Measurements from ENCODE around the gene LGI2.

LGI2 gene

GRCh38 chr4:24995346-24995919, 35.3 kb downstream of the LGI2 start:
- no peak for DNase-seq

GRCh38 chr4:24993551-24994080, 37.1 kb downstream of the LGI2 start:
- no peak for DNase-seq

GRCh38 chr4:24992968-24993367, 37.8 kb downstream of the LGI2 start:
- DNase-seq: no peak

GRCh38 chr4:24991015-24991414, 39.7 kb downstream of the LGI2 start:
- DNase-seq: no peak

- DNase-seq: no peak
These were observed 41.4 kb downstream of the LGI2 start for GRCh38 chr4:24989327-24989726.

GRCh38 chr4:24988776-24989175, 42.0 kb downstream of the LGI2 start:
- no peak for DNase-seq

- no peak for DNase-seq
These were observed 45.9 kb downstream of the LGI2 start for GRCh38 chr4:24984602-24985532.

- no peak for DNase-seq
These were observed 50.0 kb downstream of the LGI2 start for GRCh38 chr4:24980740-24981139.

- DNase-seq: peak; percentile 52
These were observed 50.6 kb downstream of the LGI2 start for GRCh38 chr4:24980064-24980690.

- DNase-seq: peak; percentile 70
These were observed 51.2 kb downstream of the LGI2 start for GRCh38 chr4:24979554-24979953.

- no peak for DNase-seq
These were observed 52.3 kb downstream of the LGI2 start for GRCh38 chr4:24978291-24979075.

- no peak for DNase-seq
These were observed 55.2 kb downstream of the LGI2 start for GRCh38 chr4:24975510-24975909.

- DNase-seq: no peak
These were observed 56.8 kb downstream of the LGI2 start for GRCh38 chr4:24973747-24974601.

- DNase-seq: no peak
These were observed 57.4 kb downstream of the LGI2 start for GRCh38 chr4:24973404-24973746.

- no peak for DNase-seq
These were observed 59.6 kb downstream of the LGI2 start for GRCh38 chr4:24971192-24971591.

GRCh38 chr4:24970635-24971034, 60.1 kb downstream of the LGI2 start:
- DNase-seq: no peak

- DNase-seq: no peak
These were observed 60.6 kb downstream of the LGI2 start for GRCh38 chr4:24970191-24970590.

- no peak for DNase-seq
These were observed 61.3 kb downstream of the LGI2 start for GRCh38 chr4:24969486-24969885.

- no peak for DNase-seq
These were observed 61.8 kb downstream of the LGI2 start for GRCh38 chr4:24968992-24969391.

GRCh38 chr4:24968278-24968677, 62.5 kb downstream of the LGI2 start:
- no peak for DNase-seq

- no peak for DNase-seq
These were observed 63.4 kb downstream of the LGI2 start for GRCh38 chr4:24967346-24967745.

- no peak for DNase-seq
These were observed 64.7 kb downstream of the LGI2 start for GRCh38 chr4:24966076-24966475.
